GM12873 (cell line): ENCODE data around the gene CLPTM1.

Source experiments
- TF ChIP-seq, protein P1 (sequence below): IDR thresholded peaks from 2 replicates; pipeline ENCODE4 v1.5.1; 2012; ENCODE audit warnings: low read depth, mild to moderate bottlenecking, moderate library complexity, low read length, control low read depth; ENCODE audit not compliant: insufficient read depth; ENCODE audit errors: missing control alignments

Gene CLPTM1

DNA sequence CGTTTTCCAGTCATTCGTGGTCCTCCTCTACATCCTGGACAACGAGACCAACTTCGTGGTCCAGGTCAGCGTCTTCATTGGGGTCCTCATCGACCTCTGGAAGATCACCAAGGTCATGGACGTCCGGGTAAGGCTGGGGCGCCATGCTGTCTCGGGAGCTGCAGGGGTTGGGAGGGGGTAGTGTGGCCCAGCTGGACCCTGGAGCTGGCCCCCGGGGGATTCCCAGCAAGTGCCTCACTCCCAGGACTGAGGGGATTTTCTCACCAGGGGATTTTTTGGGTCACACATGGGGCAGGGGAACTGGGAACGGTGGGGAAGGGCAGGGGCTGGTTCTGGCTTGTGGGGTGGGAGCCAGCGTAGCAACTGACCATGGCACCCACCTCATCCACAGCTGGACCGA is 35.3 kb downstream of the CLPTM1 start:
- TF ChIP-seq, protein P1, sequence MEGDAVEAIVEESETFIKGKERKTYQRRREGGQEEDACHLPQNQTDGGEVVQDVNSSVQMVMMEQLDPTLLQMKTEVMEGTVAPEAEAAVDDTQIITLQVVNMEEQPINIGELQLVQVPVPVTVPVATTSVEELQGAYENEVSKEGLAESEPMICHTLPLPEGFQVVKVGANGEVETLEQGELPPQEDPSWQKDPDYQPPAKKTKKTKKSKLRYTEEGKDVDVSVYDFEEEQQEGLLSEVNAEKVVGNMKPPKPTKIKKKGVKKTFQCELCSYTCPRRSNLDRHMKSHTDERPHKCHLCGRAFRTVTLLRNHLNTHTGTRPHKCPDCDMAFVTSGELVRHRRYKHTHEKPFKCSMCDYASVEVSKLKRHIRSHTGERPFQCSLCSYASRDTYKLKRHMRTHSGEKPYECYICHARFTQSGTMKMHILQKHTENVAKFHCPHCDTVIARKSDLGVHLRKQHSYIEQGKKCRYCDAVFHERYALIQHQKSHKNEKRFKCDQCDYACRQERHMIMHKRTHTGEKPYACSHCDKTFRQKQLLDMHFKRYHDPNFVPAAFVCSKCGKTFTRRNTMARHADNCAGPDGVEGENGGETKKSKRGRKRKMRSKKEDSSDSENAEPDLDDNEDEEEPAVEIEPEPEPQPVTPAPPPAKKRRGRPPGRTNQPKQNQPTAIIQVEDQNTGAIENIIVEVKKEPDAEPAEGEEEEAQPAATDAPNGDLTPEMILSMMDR = no peak

GRCh38 chr19:44990966-44991365 is 35.8 kb downstream of the CLPTM1 start:
- TF ChIP-seq, protein P1 = no peak

- TF ChIP-seq, protein P1 = no peak
Measured at GRCh38 chr19:44992336-44993163, 37.4 kb downstream of the CLPTM1 start.

- TF ChIP-seq, protein P1 = no peak
Measured at GRCh38 chr19:44993526-44993925, 38.3 kb downstream of the CLPTM1 start.

DNA sequence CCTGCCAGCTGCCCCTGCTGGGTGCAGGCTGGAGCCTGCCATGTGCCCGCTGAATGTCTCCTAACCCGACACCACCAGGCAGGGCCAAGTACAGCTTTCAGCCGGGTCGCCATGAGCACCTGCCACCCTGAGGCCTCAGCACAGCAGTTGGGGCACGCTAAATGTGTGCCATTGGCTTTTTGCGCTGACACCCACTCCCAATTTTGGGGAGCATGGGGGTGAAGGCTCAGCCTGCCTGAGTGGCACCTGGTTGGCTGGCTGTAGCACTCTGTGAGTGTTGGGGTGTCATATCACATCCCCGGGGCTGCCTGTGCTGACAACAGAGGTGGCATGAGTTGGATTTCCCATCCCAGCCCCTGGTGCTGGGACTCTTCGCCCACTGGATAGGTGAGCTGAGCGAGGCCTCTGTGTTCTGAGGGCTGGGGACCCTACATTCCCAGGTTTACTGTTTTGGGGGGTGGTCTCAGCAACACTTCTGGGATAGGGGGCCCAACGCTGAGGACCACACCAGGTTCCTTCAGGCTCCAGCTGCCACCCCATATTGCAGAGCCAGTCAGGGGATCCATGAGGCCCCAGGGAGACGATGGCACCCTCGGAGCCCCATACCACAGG is 38.9 kb downstream of the CLPTM1 start:
- TF ChIP-seq, protein P1 = no peak

GRCh38 chr19:44998025-44998424 is 42.8 kb downstream of the CLPTM1 start:
- TF ChIP-seq, protein P1 = no peak

DNA sequence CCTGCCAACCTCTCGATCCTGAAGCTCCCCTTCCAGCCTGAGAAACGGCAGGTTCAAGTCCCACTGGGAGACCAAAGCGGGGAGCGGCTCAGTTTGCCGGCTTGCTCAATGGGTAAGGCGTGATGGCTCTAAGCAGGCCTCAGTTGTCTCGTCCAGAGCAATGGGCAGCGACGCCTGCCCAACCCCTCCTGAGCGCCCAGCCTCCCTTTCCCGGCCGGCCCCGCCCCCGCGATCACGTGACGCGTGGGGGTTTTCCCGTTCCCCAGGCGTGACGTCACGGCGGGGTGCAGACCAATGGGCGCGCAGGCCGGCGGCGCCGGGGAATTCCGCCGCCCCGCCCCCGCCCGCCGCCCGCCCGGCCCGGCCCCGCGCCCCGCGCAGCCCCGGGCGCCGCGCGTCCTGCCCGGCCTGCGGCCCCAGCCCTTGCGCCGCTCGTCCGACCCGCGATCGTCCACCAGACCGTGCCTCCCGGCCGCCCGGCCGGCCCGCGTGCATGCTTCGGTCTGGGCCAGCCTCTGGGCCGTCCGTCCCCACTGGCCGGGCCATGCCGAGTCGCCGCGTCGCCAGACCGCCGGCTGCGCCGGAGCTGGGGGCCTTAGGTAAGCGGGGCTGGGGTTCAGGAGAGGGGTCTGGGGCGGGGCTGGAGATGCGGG is 46.0 kb downstream of the CLPTM1 start, which contains the start of gene RELB:
RELB (plus strand) TSS at position 378 of the 653 bp plus-strand sequence; CDS start at position 494, 116 bp downstream.
- TF ChIP-seq, protein P1 = no peak
